SK-N-SH (cell line): ENCODE data around the gene DNAH10.

ENCODE experiments used
- JUND ChIP-seq: IDR thresholded peaks from 2 replicates; pipeline ENCODE4 v1.4.0; 2012
- SIN3A ChIP-seq: IDR thresholded peaks from 2 replicates; pipeline ENCODE4 v1.6.1; 2012; ENCODE audit warnings: low read depth, mild to moderate bottlenecking, low read length, moderate library complexity, borderline replicate concordance

DNA sequence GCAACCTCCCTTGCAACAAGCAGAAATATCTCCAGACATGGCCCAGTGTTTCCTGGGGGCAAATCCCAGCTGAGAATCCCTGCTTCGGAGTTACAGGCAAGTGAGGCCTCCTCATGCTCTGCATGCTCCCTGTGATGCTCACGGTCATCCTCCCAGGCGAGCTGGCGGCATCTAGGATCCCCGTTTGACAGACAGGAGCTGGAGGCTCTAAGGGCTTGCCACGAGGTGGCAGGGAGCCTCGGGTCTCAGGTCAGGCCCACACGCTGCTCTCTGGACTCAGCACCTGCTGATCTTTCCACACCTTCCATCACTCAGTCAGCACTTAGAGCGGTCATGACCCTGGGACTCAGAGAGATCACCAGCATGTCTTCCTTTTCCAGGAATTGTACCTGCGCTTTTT is 130.8 kb downstream of the DNAH10 start:
- TF ChIP-seq JUND (no peak), SIN3A (no peak)
